HepG2 (cell line): ENCODE measurements around the gene MRPL36. TPM values are rescaled to one million over a fixed set of nuclear protein-coding genes. Genes with fewer than 3 reads are reported as not detected.

Experiments
- ATAC-seq: fragments of 200-7000 bp; cut with Tn5 transposase; 3 replicates; pipeline ENCODE4 v1.9.1; 2020; ENCODE audit warnings: mild to moderate bottlenecking, moderate library complexity
- BruUV-seq: library from RNA; stranded (reverse); fragments of 400-500 nt; replicated peaks from 2 replicates; lab custom pipeline; 2021; lab: Mats Ljungman, UMichigan
- CTCF ChIA-PET: fragments of 300-600 bp; formaldehyde crosslinking; extraction: SDS; loops from one replicate; lab custom pipeline; 2021; ENCODE audit warnings: low total read pairs, inconsistent platforms, low intra/inter-chr PET ratio; lab: Yijun Ruan, JAX
- POLR2A ChIA-PET: fragments of 350-600 bp; sonication (Branson Sonifier 250); formaldehyde crosslinking; loops from one replicate; lab custom pipeline; 2020; ENCODE audit warnings: antibody characterized with exemption, inconsistent platforms; lab: Yijun Ruan, JAX
- DNase-seq: peaks from one replicate; pipeline ENCODE4 v3.0.0-alpha.2; 2015; ENCODE audit warnings: low spot score
- FAIRE-seq: peaks from 3 replicates; lab custom pipeline; 2011; peaks lifted over from hg19 to GRCh38; lab: Jason Lieb, UNC
- H2AFZ ChIP-seq: one replicate; pipeline ENCODE4 v1.6.1; 2011; ENCODE audit warnings: low read length, inconsistent platforms
- H3K27ac ChIP-seq: fragments of 300-600 bp; 3 replicates; pipeline ENCODE4 v1.8.0; 2011; ENCODE audit warnings: mixed run types, mild to moderate bottlenecking, mixed read lengths, low read length, inconsistent platforms; ENCODE audit not compliant: insufficient read depth; ENCODE audit errors: extremely low read length
- H3K27me3 ChIP-seq, 2 experiments: fragments of 200-600 bp in 1 of 2; 2 replicates in 1 of 2; 3 replicates in 1 of 2; pipeline versions ENCODE4 v1.6.0 to v1.8.0; 2011; ENCODE audit warnings: low read length in 2 of 2, mild to moderate bottlenecking in 2 of 2, moderate library complexity in 2 of 2, inconsistent platforms in 1 of 2; ENCODE audit not compliant: insufficient read depth in 2 of 2, control insufficient read depth in 1 of 2
- H3K36me3 ChIP-seq, 2 experiments: fragments of 200-600 bp in 1 of 2; replicated peaks in 1 of 2; 2 replicates in 1 of 2; 3 replicates in 1 of 2; pipeline versions ENCODE4 v1.5.1 to v1.8.0; 2011; ENCODE audit warnings: low read length in 2 of 2, inconsistent platforms in 1 of 2; ENCODE audit not compliant: insufficient read depth in 2 of 2, control insufficient read depth in 1 of 2
- H3K4me1 ChIP-seq: 2 replicates; pipeline ENCODE4 v1.5.1; 2012; ENCODE audit warnings: low read length, inconsistent platforms; ENCODE audit not compliant: insufficient read depth
- H3K4me2 ChIP-seq: 2 replicates; pipeline ENCODE4 v1.6.0; 2011; ENCODE audit warnings: low read depth, low read length, inconsistent platforms
- H3K4me3 ChIP-seq, 3 experiments: fragments of 200-600 bp in 1 of 3; sonication (generic), shearing (Covaris generic) in 1 of 3; replicated peaks in 1 of 3; 2 replicates each; pipeline ENCODE4 v1.5.1; 2011 to 2016; ENCODE audit warnings: low read length in 3 of 3, inconsistent platforms in 2 of 3, low read depth in 2 of 3, mild to moderate bottlenecking in 2 of 3, control low read depth in 1 of 3, mixed read lengths in 1 of 3; ENCODE audit not compliant: insufficient read depth in 1 of 3
- H3K79me2 ChIP-seq: one replicate; pipeline ENCODE4 v1.6.1; 2011; ENCODE audit warnings: low read length, inconsistent platforms; ENCODE audit not compliant: insufficient read depth
- H3K9ac ChIP-seq: 2 replicates; pipeline ENCODE4 v1.6.0; 2011; ENCODE audit warnings: mild to moderate bottlenecking, low read depth, low read length, inconsistent platforms; ENCODE audit not compliant: insufficient read depth
- H3K9me3 ChIP-seq: 2 replicates; pipeline ENCODE4 v1.5.1; 2012; ENCODE audit warnings: mild to moderate bottlenecking, low read length
- H4K20me1 ChIP-seq: 2 replicates; pipeline ENCODE4 v1.6.0; 2011; ENCODE audit warnings: inconsistent platforms, mild to moderate bottlenecking, low read length, moderate library complexity; ENCODE audit not compliant: insufficient read depth
- ARNT ChIP-seq: fragments of 450-650 bp; IDR thresholded peaks from 2 replicates; pipeline ENCODE4 v1.6.1; 2017
- JUN ChIP-seq: sonication (generic); formaldehyde crosslinking; IDR thresholded peaks from 2 replicates; pipeline ENCODE4 v1.4.0; 2020; ENCODE audit warnings: mild to moderate bottlenecking, missing genetic modification reagents
- MNT ChIP-seq: fragments of 450-650 bp; IDR thresholded peaks from 2 replicates; pipeline ENCODE4 v1.6.1; 2016
- RBFOX2 ChIP-seq: fragments of 200-400 bp; formaldehyde crosslinking; IDR thresholded peaks from 2 replicates; pipeline ENCODE4 v1.6.1; 2017; ENCODE audit warnings: low read depth, mild to moderate bottlenecking, low read length
- SP2 ChIP-seq: sonication (generic); formaldehyde crosslinking; IDR thresholded peaks from 2 replicates; pipeline ENCODE4 v1.5.1; 2020; ENCODE audit warnings: mild to moderate bottlenecking, missing genetic modification reagents
- TCF7L2 ChIP-seq: IDR thresholded peaks from 2 replicates; pipeline ENCODE4 v1.6.1; 2011; ENCODE audit warnings: mild to moderate bottlenecking, low read depth, low read length, moderate library complexity
- TFE3 ChIP-seq: IDR thresholded peaks from 2 replicates; pipeline ENCODE4 v1.6.1; 2016
- ZFP36L1 ChIP-seq: sonication (generic); formaldehyde crosslinking; IDR thresholded peaks from 2 replicates; pipeline ENCODE4 v1.8.0; 2022; ENCODE audit warnings: mild to moderate bottlenecking, missing genetic modification reagents, moderate library complexity
- ZMAT3 ChIP-seq: sonication (generic); formaldehyde crosslinking; conservative IDR thresholded peaks from 2 replicates; pipeline ENCODE4 v1.7.0; 2021; ENCODE audit warnings: missing genetic modification reagents
- ZNF292 ChIP-seq: sonication (generic); formaldehyde crosslinking; IDR thresholded peaks from 2 replicates; pipeline ENCODE4 v1.8.1; 2022; ENCODE audit warnings: mild to moderate bottlenecking, low read depth, missing genetic modification reagents, borderline replicate concordance
- ZNF460 ChIP-seq: sonication (generic); formaldehyde crosslinking; IDR thresholded peaks from 2 replicates; pipeline ENCODE4 v1.5.1; 2020; ENCODE audit warnings: missing genetic modification reagents, mild to moderate bottlenecking, borderline replicate concordance
- ZNF766 ChIP-seq: sonication (generic); formaldehyde crosslinking; IDR thresholded peaks from 2 replicates; pipeline ENCODE4 v1.5.0; 2020; ENCODE audit warnings: missing genetic modification reagents, borderline replicate concordance
- ZNF776 ChIP-seq: sonication (generic); formaldehyde crosslinking; IDR thresholded peaks from 2 replicates; pipeline ENCODE4 v1.4.0; 2020; ENCODE audit warnings: mild to moderate bottlenecking, missing genetic modification reagents
- WGBS: methylation state at CpG from one replicate; pipeline ENCODE4 v1.1.6; 2017; ENCODE audit warnings: low lambda C conversion rate; 5-methylcytosine and 5-hydroxymethylcytosine counted together
- in situ Hi-C: cut with HindIII; loops from 2 replicates; pipeline ENCODE4 v1.10.0; 2017; ENCODE audit warnings: low pct_unique_long_range_greater_than_20kb; ENCODE audit not compliant: extremely low pct_ligation_motif_present
- intact Hi-C: fragments of 100-400 bp; cut with micrococcal nuclease; formaldehyde crosslinking; loops from one replicate; pipeline ENCODE4 v1.10.0; 2022; ENCODE audit not compliant: unreplicated experiment
- polyA plus RNA-seq, 8 experiments: library from polyadenylated mRNA; depleted of rRNA in 3 of 8; stranded (reverse) in 7 of 8; unstranded in 1 of 8; fragments of >200 nt; fragmentation: Illumina TruSeq in 4 of 8; extraction: Trizol in 4 of 8; gene quantifications; 2 replicates each; pipeline versions ENCODE4 v1.2.1 to v1.2.3, GENCODE V29; 2011 to 2016; ENCODE audit warnings: low read depth in 4 of 8, missing spikeins in 1 of 8, mixed read lengths in 1 of 8; ENCODE audit not compliant: insufficient read depth in 1 of 8
- total RNA-seq, 5 experiments: library from RNA; depleted of rRNA; stranded (reverse); fragments of >200 nt; fragmentation: Illumina TruSeq; extraction: Trizol; gene quantifications; 2 replicates each; pipeline ENCODE4 v1.2.3, GENCODE V29; 2016; ENCODE audit warnings: low read depth in 1 of 5
- TF ChIP-seq, protein P1 (sequence below): sonication (generic); formaldehyde crosslinking; IDR thresholded peaks from 2 replicates; pipeline ENCODE4 v1.5.0; 2020; ENCODE audit warnings: missing genetic modification reagents
- TF ChIP-seq, protein P2 (sequence below): sonication (generic); formaldehyde crosslinking; IDR thresholded peaks from 2 replicates; pipeline ENCODE4; 2020; ENCODE audit warnings: missing genetic modification reagents, mild to moderate bottlenecking, borderline replicate concordance
- TF ChIP-seq, protein P3 (sequence below): sonication (generic); formaldehyde crosslinking; IDR thresholded peaks from 2 replicates; pipeline ENCODE4 v1.5.0; 2020; ENCODE audit warnings: missing genetic modification reagents
- TF ChIP-seq, protein P4 (sequence below): sonication (generic); formaldehyde crosslinking; IDR thresholded peaks from 2 replicates; pipeline ENCODE4 v1.4.0; 2020; ENCODE audit warnings: missing genetic modification reagents

Gene MRPL36
- total and polyA plus RNA-seq, 2 of the 13 experiments (the other 11 are each of a cell fraction or from before 2014, with no cell fraction given): 71.3 to 113 TPM

- no peak overlapping the region for H3K4me2 ChIP-seq
- 0 out of 2 replicates have a peak, but pooled peaks cover 2% of the 10 kb centered on the region for H4K20me1 ChIP-seq
- ATAC-seq (no peak), DNase-seq (no peak), FAIRE-seq (no peak)
- H3K4me1 ChIP-seq: no peaks in the 10 kb centered on the region
- H3K27me3 ChIP-seq: peaks cover 12 to 60% of the 10 kb centered on the region in 2 experiments; a peak in 4 of 5 replicates
- ChIA-PET POLR2A (no interaction called here), CTCF (no interaction called here)
- H3K4me3 ChIP-seq: no peak overlapping the region
- H3K27ac ChIP-seq: no peak overlapping the region
- H3K79me2 ChIP-seq: no peaks in the 10 kb centered on the region
- in situ Hi-C loops (no loop called here), intact Hi-C loops (no loop called here)
- no peak overlapping the region for H2AFZ ChIP-seq
- H3K36me3 ChIP-seq: no peaks in the 10 kb centered on the region
- WGBS: 20% methylated on average over 5 of the region's 10 CpGs
- no peaks in the 10 kb centered on the region for H3K9me3 ChIP-seq
- BruUV-seq: no TSS peak
- H3K9ac ChIP-seq: no peak overlapping the region
- no peak for TF ChIP-seq ZNF460 (CRISPR knock-in tag)
- TF ChIP-seq MNT: no peak
- TF ChIP-seq, protein P1, sequence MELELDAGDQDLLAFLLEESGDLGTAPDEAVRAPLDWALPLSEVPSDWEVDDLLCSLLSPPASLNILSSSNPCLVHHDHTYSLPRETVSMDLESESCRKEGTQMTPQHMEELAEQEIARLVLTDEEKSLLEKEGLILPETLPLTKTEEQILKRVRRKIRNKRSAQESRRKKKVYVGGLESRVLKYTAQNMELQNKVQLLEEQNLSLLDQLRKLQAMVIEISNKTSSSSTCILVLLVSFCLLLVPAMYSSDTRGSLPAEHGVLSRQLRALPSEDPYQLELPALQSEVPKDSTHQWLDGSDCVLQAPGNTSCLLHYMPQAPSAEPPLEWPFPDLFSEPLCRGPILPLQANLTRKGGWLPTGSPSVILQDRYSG (CRISPR knock-in tag): no peak
- TF ChIP-seq, protein P2, sequence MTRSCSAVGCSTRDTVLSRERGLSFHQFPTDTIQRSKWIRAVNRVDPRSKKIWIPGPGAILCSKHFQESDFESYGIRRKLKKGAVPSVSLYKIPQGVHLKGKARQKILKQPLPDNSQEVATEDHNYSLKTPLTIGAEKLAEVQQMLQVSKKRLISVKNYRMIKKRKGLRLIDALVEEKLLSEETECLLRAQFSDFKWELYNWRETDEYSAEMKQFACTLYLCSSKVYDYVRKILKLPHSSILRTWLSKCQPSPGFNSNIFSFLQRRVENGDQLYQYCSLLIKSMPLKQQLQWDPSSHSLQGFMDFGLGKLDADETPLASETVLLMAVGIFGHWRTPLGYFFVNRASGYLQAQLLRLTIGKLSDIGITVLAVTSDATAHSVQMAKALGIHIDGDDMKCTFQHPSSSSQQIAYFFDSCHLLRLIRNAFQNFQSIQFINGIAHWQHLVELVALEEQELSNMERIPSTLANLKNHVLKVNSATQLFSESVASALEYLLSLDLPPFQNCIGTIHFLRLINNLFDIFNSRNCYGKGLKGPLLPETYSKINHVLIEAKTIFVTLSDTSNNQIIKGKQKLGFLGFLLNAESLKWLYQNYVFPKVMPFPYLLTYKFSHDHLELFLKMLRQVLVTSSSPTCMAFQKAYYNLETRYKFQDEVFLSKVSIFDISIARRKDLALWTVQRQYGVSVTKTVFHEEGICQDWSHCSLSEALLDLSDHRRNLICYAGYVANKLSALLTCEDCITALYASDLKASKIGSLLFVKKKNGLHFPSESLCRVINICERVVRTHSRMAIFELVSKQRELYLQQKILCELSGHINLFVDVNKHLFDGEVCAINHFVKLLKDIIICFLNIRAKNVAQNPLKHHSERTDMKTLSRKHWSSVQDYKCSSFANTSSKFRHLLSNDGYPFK (CRISPR knock-in tag): no peak
- no peak for TF ChIP-seq ZMAT3 (CRISPR knock-in tag)
- no peak for TF ChIP-seq TFE3 (CRISPR knock-in tag)
- TF ChIP-seq TCF7L2: no peak
- TF ChIP-seq ZNF776 (CRISPR knock-in tag): no peak
- no peak for TF ChIP-seq ARNT
- TF ChIP-seq SP2 (CRISPR knock-in tag): no peak
- no peak for TF ChIP-seq ZFP36L1
- TF ChIP-seq, protein P3, sequence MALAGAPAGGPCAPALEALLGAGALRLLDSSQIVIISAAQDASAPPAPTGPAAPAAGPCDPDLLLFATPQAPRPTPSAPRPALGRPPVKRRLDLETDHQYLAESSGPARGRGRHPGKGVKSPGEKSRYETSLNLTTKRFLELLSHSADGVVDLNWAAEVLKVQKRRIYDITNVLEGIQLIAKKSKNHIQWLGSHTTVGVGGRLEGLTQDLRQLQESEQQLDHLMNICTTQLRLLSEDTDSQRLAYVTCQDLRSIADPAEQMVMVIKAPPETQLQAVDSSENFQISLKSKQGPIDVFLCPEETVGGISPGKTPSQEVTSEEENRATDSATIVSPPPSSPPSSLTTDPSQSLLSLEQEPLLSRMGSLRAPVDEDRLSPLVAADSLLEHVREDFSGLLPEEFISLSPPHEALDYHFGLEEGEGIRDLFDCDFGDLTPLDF (CRISPR knock-in tag): no peak
- no peak for TF ChIP-seq ZNF292 (CRISPR knock-in tag)
- no peak for TF ChIP-seq JUN (CRISPR knock-in tag)
- TF ChIP-seq ZNF766 (CRISPR knock-in tag): no peak
- TF ChIP-seq, protein P4, sequence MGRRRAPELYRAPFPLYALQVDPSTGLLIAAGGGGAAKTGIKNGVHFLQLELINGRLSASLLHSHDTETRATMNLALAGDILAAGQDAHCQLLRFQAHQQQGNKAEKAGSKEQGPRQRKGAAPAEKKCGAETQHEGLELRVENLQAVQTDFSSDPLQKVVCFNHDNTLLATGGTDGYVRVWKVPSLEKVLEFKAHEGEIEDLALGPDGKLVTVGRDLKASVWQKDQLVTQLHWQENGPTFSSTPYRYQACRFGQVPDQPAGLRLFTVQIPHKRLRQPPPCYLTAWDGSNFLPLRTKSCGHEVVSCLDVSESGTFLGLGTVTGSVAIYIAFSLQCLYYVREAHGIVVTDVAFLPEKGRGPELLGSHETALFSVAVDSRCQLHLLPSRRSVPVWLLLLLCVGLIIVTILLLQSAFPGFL (CRISPR knock-in tag): no peak
- no peak for TF ChIP-seq RBFOX2
Measured at GRCh38 chr5:1757511-1757910, 42.1 kb downstream of the MRPL36 start.
